Adipose tissue (tissue), 3 donors: Measurements from ENCODE around the gene STOM. TPM values are rescaled to one million over a fixed set of nuclear protein-coding genes. Genes with fewer than 3 reads are reported as not detected.

ENCODE experiments used
- H3K27ac ChIP-seq: one replicate; pipeline ENCODE4 v1.5.1; 2013; ENCODE audit warnings: low read depth, low read length
- WGBS, 3 donors: extraction: QIAGEN DNeasy Blood & Tissue Kit; methylation state at CpG; one replicate each; pipeline ENCODE4 v1.1.7; 2013; 5-methylcytosine and 5-hydroxymethylcytosine counted together
- polyA plus RNA-seq, 3 donors: library from polyadenylated mRNA; stranded (reverse); fragments of 200-250 nt; gene quantifications; one replicate each; pipeline ENCODE4 v1.2.3, GENCODE V29; 2013
- donor health status: healthy with polysubstance abuse.
- donor health status: Bipolar disorder and iron deficiency.
- donor health status: healthy.

Gene STOM
- polyA plus RNA-seq, 3 donors, result 36.4 to 333 (median 194) TPM

GRCh38 chr9:121354762-121355161 is 15.3 kb downstream of the STOM start:
- H3K27ac ChIP-seq, result no peak overlapping the region
- WGBS, 3 donors, result 84 to 92% (median 90%) methylated on average over 5 of the region's 5 CpGs

GRCh38 chr9:121354141-121354540 is 15.9 kb downstream of the STOM start:
- H3K27ac ChIP-seq, result no peak overlapping the region
- WGBS, 3 donors, result 45 to 60% (median 50%) methylated on average over 5 of the region's 5 CpGs

- 31 to 78% (median 39%) methylated on average over 9 of the region's 9 CpGs for WGBS, 3 donors
- H3K27ac ChIP-seq, result peak overlapping the region; percentile 21
Measured at GRCh38 chr9:121353241-121354061, 16.6 kb downstream of the STOM start.

- WGBS, 3 donors, result 3 to 18% (median 8%) methylated on average over 2 of the region's 2 CpGs
- no peak overlapping the region for H3K27ac ChIP-seq
Measured at GRCh38 chr9:121350993-121351561, 19.0 kb downstream of the STOM start.

GRCh38 chr9:121350036-121350435 is 20.0 kb downstream of the STOM start:
- WGBS, 3 donors, result 86 to 95% (median 87%) methylated on average over 1 of the region's 1 CpG
- H3K27ac ChIP-seq, result no peak overlapping the region

- no peak overlapping the region for H3K27ac ChIP-seq
- WGBS, 3 donors, result 65 to 80% (median 76%) methylated on average over 8 of the region's 8 CpGs
Measured at GRCh38 chr9:121349009-121349408, 21.0 kb downstream of the STOM start.

GRCh38 chr9:121348221-121348620 is 21.8 kb downstream of the STOM start:
- no peak overlapping the region for H3K27ac ChIP-seq
- 75 to 85% (median 79%) methylated on average over 3 of the region's 3 CpGs for WGBS, 3 donors

- 77 to 91% (median 83%) methylated on average over 3 of the region's 3 CpGs for WGBS, 3 donors
- no peak overlapping the region for H3K27ac ChIP-seq
Measured at GRCh38 chr9:121345070-121345469, 25.0 kb downstream of the STOM start.

- no peak overlapping the region for H3K27ac ChIP-seq
- WGBS, 3 donors, result 24 to 65% (median 59%) methylated on average over 4 of the region's 4 CpGs
Measured at GRCh38 chr9:121344184-121344583, 25.9 kb downstream of the STOM start.

- H3K27ac ChIP-seq, result no peak overlapping the region
Measured at GRCh38 chr9:121340676-121341392, 29.2 kb downstream of the STOM start.

GRCh38 chr9:121339437-121339836 is 30.6 kb downstream of the STOM start:
- 77 to 98% (median 79%) methylated on average over 2 of the region's 2 CpGs for WGBS, 3 donors
- H3K27ac ChIP-seq, result no peak overlapping the region

More at GRCh38 chr9:121340676-121341392, 29.2 kb downstream of the STOM start:
- WGBS, 3 donors, result 94 to 98% (median 96%) methylated on average over 6 of the region's 6 CpGs

GRCh38 chr9:121336665-121337064 is 33.4 kb downstream of the STOM start:
- no peak overlapping the region for H3K27ac ChIP-seq
- 76 to 82% (median 78%) methylated on average over 4 of the region's 4 CpGs for WGBS, 3 donors

- 71 to 83% (median 75%) methylated on average over 8 of the region's 8 CpGs for WGBS, 3 donors
- H3K27ac ChIP-seq, result no peak overlapping the region
Measured at GRCh38 chr9:121333950-121334773, 35.9 kb downstream of the STOM start.

GRCh38 chr9:121331992-121332685 is 37.9 kb downstream of the STOM start:
- whole genome bisulfite sequencing, 3 donors, result 58 to 81% (median 71%) methylated on average over 14 of the region's 14 CpGs
- H3K27ac ChIP-seq, result no peak overlapping the region

- 78 to 91% (median 86%) methylated on average over 3 of the region's 3 CpGs for WGBS, 3 donors
- no peak overlapping the region for H3K27ac ChIP-seq
Measured at GRCh38 chr9:121331549-121331948, 38.5 kb downstream of the STOM start.

- H3K27ac ChIP-seq, result no peak overlapping the region
- WGBS, 3 donors, result 78 to 87% (median 81%) methylated on average over 16 of the region's 16 CpGs
Measured at GRCh38 chr9:121328876-121329681, 41.0 kb downstream of the STOM start.

- H3K27ac ChIP-seq, result no peak overlapping the region
- 75 to 83% (median 77%) methylated on average over 8 of the region's 8 CpGs for WGBS, 3 donors
Measured at GRCh38 chr9:121328476-121328875, 41.6 kb downstream of the STOM start.
